GM18502 (cell line): ENCODE results near the gene TERT.

Experiments used
- ATAC-seq: cut with Tn5 transposase; IDR thresholded peaks from one replicate; pipeline ENCODE4 v1.9.1; 2021; ENCODE audit warnings: mild to moderate bottlenecking; ENCODE audit not compliant: unreplicated experiment, poor library complexity

Gene TERT

DNA sequence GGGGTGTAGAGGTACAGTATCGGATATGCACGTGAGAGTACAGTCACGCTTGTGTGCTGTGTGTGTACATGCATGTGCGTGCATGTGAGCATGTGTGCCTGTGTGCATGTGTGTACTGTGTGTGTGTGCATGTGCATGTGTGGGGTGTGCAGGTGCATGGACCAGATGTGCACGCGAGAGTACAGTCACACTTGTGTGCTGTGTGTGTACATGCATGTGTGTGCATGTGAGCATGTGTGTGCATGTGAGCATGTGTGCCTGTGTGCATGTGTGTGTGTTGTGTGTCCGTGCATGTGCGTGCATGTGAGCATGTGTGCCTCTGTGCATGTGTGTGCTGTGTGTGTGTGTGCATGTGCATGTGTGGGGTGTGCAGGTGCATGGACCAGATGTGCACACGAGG lies 83.2 kb downstream of the TERT start:
- ATAC-seq = no peak

- no peak for ATAC-seq
Measured at GRCh38 chr5:1210832-1211251, 84.0 kb downstream of the TERT start.

- no peak for ATAC-seq
Measured at GRCh38 chr5:1209896-1210776, 84.7 kb downstream of the TERT start.

GRCh38 chr5:1209489-1209852 lies 85.4 kb downstream of the TERT start:
- ATAC-seq = no peak

DNA sequence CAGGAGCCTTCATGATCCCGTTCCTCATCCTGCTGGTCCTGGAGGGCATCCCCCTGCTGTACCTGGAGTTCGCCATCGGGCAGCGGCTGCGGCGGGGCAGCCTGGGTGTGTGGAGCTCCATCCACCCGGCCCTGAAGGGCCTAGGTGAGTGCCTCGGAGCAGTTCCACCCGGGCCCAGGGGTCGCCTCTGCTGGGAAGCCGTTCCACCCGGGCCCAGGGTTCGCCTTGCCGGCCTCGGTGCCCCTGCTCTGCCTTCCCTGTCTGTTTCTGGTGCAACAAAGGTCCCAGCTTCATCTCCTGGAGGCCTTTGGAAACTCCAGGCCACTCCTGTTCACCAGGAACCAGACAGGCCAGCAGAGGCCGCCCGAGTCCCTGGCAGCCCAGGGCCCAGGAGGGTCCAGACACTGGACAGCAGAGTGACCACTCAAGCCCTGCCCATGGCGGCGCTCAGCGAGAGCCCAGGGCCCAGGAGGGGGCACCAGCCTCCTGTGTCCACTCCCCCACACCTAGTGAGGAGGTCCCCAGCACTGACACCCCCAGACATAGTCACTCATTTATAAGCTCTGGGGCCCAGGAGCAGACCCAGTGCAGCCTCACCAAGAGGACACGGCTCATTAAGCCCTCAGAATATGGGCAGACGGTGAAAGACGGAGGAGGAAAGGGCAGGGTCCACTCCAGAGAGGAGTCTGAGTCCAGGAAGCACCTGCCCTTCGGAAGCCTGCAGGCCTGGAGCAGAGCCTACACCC lies 86.0 kb downstream of the TERT start:
- ATAC-seq = no peak

DNA sequence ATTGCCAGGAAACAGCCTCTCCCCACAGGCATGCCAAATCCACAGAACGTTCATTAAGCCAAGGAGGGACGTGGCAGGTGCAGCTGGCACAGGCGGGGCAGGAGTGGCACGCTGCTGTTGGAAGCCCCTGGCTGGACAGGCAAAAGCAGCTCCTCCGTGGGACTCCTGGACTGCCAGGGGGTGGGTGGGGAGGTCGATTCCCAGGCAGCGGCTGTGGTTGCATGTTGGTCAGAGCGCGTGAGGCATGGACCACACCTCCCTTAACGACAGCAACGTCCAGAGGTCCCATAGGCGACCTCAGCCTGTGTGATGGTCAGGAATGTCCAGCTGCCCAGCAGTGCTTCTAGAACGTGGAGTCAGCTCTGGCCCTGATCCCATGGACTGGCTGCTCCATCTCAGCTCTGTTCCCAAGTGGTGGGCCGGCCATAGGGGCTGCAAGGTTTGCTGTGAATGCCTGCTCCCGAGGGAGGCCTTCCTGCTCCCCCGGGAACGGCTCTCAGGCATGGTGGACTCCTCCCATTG lies 86.6 kb downstream of the TERT start:
- no peak for ATAC-seq

DNA sequence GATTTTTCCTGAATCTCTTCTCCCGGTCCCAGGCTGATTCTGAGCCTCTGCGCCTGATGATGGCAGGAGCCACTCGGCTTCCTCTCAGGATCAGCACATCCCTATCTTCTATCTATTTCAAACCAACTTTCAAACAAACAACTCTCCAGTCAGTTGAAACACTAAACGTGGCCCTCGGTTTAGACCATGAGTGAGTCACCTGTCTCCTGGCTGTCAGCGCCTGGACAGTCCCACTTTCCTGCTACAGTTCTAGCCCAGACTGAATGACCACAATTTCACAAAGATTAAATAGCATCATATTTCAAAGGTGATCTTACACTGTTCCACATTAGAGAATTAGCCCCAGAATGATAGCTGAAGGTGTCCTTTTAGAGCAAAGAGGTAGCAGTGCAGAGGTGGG lies 87.3 kb downstream of the TERT start:
- ATAC-seq = no peak

DNA sequence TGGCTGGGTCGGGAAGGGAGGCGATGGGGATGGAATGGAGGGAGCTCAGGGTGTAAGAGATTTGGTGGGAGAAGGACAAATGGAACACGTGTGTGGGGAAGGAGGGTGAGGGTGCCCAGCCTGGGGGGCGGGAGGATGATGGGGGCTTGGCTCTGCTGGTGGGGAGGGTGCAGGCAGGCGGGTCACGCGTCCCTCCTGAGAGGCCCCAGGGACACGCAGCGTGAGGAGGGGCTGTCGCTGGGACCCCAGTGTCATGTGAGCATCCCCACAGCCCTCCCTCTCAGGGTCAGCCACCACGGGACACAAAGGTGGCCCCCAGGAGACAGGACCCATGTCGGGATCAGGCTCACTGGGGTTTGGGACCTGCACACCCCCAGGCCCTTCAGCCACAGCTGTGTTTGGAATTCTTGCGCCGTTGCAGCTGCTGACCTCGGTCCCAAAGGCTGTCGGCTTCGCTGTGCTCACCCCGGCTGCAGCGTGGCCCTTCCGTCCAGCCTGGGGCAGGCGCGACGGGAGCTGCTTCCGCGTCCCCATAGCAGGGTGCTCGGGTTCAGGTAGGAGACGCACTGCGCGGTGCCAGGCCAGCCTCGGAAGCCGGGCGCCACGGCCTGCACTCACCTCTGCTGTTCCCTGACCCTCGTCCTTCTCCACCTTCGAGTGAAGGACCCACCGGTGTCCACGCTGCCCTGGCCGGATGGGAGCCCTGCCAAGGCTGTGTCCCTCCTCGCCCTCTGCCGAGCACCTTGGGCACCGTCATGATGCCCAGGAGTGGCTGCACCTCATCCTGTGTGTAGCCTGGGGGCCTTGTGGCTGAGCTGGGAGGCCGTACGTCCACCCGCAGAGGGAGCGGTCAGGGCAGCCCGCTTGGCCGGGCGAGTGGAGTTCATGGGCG lies 88.1 kb downstream of the TERT start:
- ATAC-seq = no peak

- no peak for ATAC-seq
Measured at GRCh38 chr5:1205255-1206180, 89.3 kb downstream of the TERT start.

- no peak for ATAC-seq
Measured at GRCh38 chr5:1204693-1205242, 90.1 kb downstream of the TERT start.

GRCh38 chr5:1203968-1204692 lies 90.7 kb downstream of the TERT start:
- no peak for ATAC-seq

DNA sequence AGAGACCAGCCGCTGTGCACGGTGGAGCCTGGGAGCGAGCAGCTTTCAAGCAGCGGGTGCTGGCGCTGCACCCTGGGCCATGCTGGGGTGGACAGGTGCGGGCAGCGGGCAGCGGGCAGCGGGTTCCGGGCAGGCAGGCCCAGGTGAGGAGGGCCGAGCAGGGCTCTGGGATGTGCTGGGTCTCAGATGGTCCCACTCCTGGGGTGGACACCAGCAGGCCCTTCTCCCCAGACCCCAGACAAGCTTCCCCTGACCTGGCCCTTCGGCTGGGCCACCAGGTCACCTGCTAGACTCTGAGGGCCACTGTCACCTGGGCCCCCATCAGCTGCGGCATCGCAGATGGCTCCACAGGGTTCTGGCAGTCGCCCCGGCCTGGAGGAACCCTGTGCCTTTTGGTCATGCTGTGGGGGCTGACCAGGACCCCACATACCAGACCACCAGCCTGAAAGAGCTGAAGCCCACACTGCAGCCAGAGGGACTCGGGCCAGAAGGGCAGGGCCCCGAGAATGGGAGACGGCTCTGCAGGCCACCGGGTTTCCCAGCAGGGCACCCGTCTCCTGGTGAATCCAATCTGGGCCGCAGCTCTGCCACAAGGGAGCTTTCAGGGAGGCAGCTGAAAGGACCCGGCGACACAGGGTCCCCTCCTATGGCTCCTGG lies 91.4 kb downstream of the TERT start:
- no peak for ATAC-seq
